Tibial nerve (tissue), 4 donors: ENCODE measurements around the gene FGD5. TPM values are rescaled to one million over a fixed set of nuclear protein-coding genes. Genes with fewer than 3 reads are reported as not detected.

Experiments
- DNase-seq, 2 donors: peaks; one replicate each; pipeline ENCODE4 v3.0.0-alpha.2; 2019; ENCODE audit warnings: low spot score in 2 of 2
- H3K27ac ChIP-seq, 4 donors: fragments of 200-600 bp; sonication (generic) in 3 of 4; one replicate each; pipeline ENCODE4 v1.5.1; 2017 to 2019; ENCODE audit warnings: mild to moderate bottlenecking in 1 of 4
- H3K27me3 ChIP-seq, 2 donors: fragments of 200-600 bp; sonication (generic) in 1 of 2; one replicate each; pipeline versions ENCODE4 v1.5.1 to v1.6.0; 2017 to 2019
- H3K36me3 ChIP-seq, 3 donors: fragments of 200-600 bp; sonication (generic); one replicate each; pipeline ENCODE4 v1.5.1; 2018 to 2019
- H3K4me1 ChIP-seq, 4 donors: fragments of 200-600 bp; sonication (generic) in 3 of 4; one replicate each; pipeline ENCODE4 v1.5.1; 2017 to 2019
- H3K4me3 ChIP-seq, 4 donors: fragments of 200-600 bp; sonication (generic) in 3 of 4; one replicate each; pipeline ENCODE4 v1.5.1; 2017 to 2019; ENCODE audit warnings: mild to moderate bottlenecking in 1 of 4, moderate library complexity in 1 of 4
- H3K9me3 ChIP-seq, 4 donors: fragments of 200-600 bp; sonication (generic) in 3 of 4; one replicate each; pipeline ENCODE4 v1.5.1; 2017 to 2019
- CTCF ChIP-seq, 5 experiments: fragments of 200-600 bp in 3 of 5; fragments of 450-650 bp in 2 of 5; sonication (generic) in 3 of 5; IDR thresholded peaks; one replicate each; pipeline ENCODE4 v1.5.1; 2016 to 2019; ENCODE audit warnings: antibody characterized with exemption in 5 of 5, mild to moderate bottlenecking in 3 of 5, moderate library complexity in 2 of 5
- EP300 ChIP-seq, 2 donors: sonication (generic); formaldehyde crosslinking; IDR thresholded peaks; one replicate each; pipeline ENCODE4 v1.6.1; 2017; ENCODE audit warnings: antibody characterized with exemption in 2 of 2, mild to moderate bottlenecking in 1 of 2
- POLR2A ChIP-seq, 2 donors: fragments of 450-650 bp; IDR thresholded peaks; one replicate each; pipeline ENCODE4 v1.6.1; 2017; ENCODE audit warnings: antibody characterized with exemption in 2 of 2, mild to moderate bottlenecking in 2 of 2, moderate library complexity in 2 of 2
- WGBS, 2 donors: methylation state at CpG; one replicate each; pipeline ENCODE4 v1.1.5; 2018; 5-methylcytosine and 5-hydroxymethylcytosine counted together
- total RNA-seq, 4 donors: library from RNA; depleted of rRNA; stranded (reverse); fragments of >200 nt; gene quantifications; one replicate each; pipeline ENCODE4 v1.1.0, GENCODE V29; 2016

Gene FGD5
- total RNA-seq, 4 donors from 2014 or later, result 33.3 to 41.8 (median 38.7) TPM

GRCh38 chr3:14822670-14823390, 4.1 kb downstream of the FGD5 start:
- DNase-seq, result no peak
- Histone ChIP-seq H3K4me3 (no peak overlapping the region), H3K36me3 (peaks cover 0 to 21% (median 0%) of the 10 kb centered on the region in 3 donors), H3K27ac (peak overlapping the region in 1 of 4 donors; percentile 42), H3K4me1 (peaks cover 0 to 39% (median 0%) of the 10 kb centered on the region in 4 donors), H3K9me3 (no peaks in the 10 kb centered on the region), H3K27me3 (no peaks in the 10 kb centered on the region)
- 33 to 37% methylated on average over 12 of the region's 12 CpGs for WGBS, 2 donors
- TF ChIP-seq CTCF (IDR thresholded peaks at IDR 0.05), result no peak
- TF ChIP-seq POLR2A (IDR thresholded peaks at IDR 0.05), result no peak
- TF ChIP-seq EP300 (IDR thresholded peaks at IDR 0.05), result no peak

- DNase-seq, result no peak
- no peaks in the 10 kb centered on the region for H3K9me3 ChIP-seq
- 85 to 86% methylated on average over 2 of the region's 2 CpGs for WGBS, 2 donors
- H3K4me3 ChIP-seq, result no peak overlapping the region
- no peak for TF ChIP-seq POLR2A (IDR thresholded peaks at IDR 0.05)
- TF ChIP-seq CTCF (IDR thresholded peaks at IDR 0.05), result no peak
- TF ChIP-seq EP300 (IDR thresholded peaks at IDR 0.05), result no peak
- H3K27me3 ChIP-seq, result no peaks in the 10 kb centered on the region
- peak overlapping the region in 1 of 4 donors; percentile 42 for H3K27ac ChIP-seq
- peaks cover 0 to 21% (median 0%) of the 10 kb centered on the region in 3 donors for H3K36me3 ChIP-seq
- peaks cover 0 to 40% (median 0%) of the 10 kb centered on the region in 4 donors for H3K4me1 ChIP-seq
These were observed 4.6 kb downstream of the FGD5 start for GRCh38 chr3:14823393-14823792.

DNA sequence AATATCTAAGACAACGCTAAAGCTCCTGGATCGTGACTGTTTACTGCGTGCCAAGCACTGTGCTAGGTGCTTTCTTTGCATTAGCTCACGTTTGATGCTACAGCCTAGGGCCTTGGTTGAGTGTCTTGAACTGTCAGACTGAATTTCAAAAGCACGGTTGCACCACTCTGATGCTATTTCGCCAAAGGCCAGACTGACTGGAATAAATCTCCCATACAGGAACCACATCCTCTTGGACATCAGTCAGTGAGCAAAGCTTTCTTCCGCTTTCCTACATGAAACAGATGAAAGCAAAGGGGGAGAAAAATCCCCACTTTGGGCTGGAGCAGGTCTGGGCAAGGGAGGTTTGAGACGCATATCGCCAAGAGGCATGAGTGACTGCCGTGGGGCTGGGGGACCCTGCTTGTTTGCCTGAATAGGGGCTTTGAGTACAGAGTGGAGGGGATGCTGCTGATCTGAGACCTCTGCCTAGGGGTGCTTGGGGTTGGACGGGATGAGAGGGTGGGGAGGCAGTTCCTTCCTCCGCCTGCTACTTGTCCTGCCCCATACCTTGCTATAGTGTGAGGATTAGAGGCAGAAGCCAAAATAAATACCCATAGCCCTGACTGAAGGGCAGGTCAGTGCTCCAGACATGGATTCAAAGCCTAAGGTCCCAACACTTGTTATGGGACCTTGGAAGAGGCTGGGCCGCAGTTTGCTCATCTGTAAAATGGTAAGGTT, 5.3 kb downstream of the FGD5 start:
- Histone ChIP-seq H3K27me3 (no peaks in the 10 kb centered on the region), H3K27ac (peak overlapping the region in 3 of 4 donors; percentile 12 to 60 (median 43)), H3K4me3 (no peak overlapping the region), H3K9me3 (no peaks in the 10 kb centered on the region), H3K4me1 (peaks cover 0 to 40% (median 0%) of the 10 kb centered on the region in 4 donors), H3K36me3 (peaks cover 0 to 18% (median 0%) of the 10 kb centered on the region in 3 donors)
- 59 to 63% methylated on average over 13 of the region's 13 CpGs for WGBS, 2 donors
- no peak for DNase-seq
- TF ChIP-seq EP300 (IDR thresholded peaks at IDR 0.05) (no peak), POLR2A (IDR thresholded peaks at IDR 0.05) (no peak), CTCF (IDR thresholded peaks at IDR 0.05) (no peak)

DNA sequence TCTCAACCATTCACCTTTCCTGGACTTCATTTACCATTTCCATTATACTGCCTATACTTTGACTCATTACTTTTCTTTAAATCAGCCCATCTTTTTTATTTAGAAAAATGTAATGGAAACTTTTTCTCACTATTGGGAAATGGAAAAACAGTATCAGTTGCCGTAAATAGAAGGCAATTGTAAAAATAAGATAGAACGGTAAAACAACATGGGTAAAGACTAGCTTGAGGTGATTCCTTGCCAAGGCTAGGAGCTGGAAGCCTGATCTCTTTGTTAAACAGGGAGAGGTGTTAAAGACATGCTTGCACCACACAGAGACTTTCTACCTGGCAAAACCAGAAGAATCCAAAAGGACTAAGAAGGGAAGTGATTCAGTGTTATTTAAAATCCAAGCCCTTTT, 5.9 kb downstream of the FGD5 start:
- peaks cover 0 to 12% (median 0%) of the 10 kb centered on the region in 3 donors for H3K36me3 ChIP-seq
- no peak for DNase-seq
- TF ChIP-seq POLR2A (IDR thresholded peaks at IDR 0.05) (no peak), CTCF (IDR thresholded peaks at IDR 0.05) (no peak), EP300 (IDR thresholded peaks at IDR 0.05) (no peak)
- WGBS, 2 donors, result 51 to 57% methylated on average over 2 of the region's 2 CpGs
- H3K27me3 ChIP-seq, result no peaks in the 10 kb centered on the region
- H3K9me3 ChIP-seq, result no peaks in the 10 kb centered on the region
- peaks cover 0 to 43% (median 0%) of the 10 kb centered on the region in 4 donors for H3K4me1 ChIP-seq
- H3K27ac ChIP-seq, result peak overlapping the region in 2 of 4 donors; percentile 12 to 43
- H3K4me3 ChIP-seq, result no peak overlapping the region

DNA sequence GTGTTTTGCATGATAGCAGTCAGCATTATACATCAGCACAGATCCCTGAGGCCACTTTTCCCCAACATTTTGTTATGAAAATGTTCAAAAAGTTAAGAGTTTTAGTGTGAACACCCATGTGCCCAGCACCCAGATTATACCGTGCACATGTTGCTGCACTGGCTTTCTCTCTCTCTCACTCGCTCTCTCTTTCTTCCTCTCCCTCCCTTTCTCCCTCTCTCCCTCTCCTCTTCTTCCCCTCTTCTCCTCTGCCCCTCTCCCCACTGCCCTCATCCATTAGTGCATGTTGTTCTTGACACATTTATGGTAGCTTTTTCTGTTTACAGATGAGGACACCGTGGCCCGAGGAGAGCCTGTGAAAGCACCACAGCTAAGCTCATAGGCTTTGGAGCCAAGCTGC, 7.3 kb downstream of the FGD5 start:
- H3K4me3 ChIP-seq, result no peak overlapping the region
- WGBS, 2 donors, result 61 to 67% methylated on average over 4 of the region's 4 CpGs
- no peaks in the 10 kb centered on the region for H3K9me3 ChIP-seq
- H3K36me3 ChIP-seq, result no peaks in the 10 kb centered on the region
- H3K27me3 ChIP-seq, result no peaks in the 10 kb centered on the region
- H3K4me1 ChIP-seq, result peaks cover 0 to 54% (median 0%) of the 10 kb centered on the region in 4 donors
- DNase-seq, result no peak
- no peak overlapping the region for H3K27ac ChIP-seq
- no peak for TF ChIP-seq POLR2A (IDR thresholded peaks at IDR 0.05)
- no peak for TF ChIP-seq CTCF (IDR thresholded peaks at IDR 0.05)
- TF ChIP-seq EP300 (IDR thresholded peaks at IDR 0.05), result no peak
